GM18505 (cell line): ENCODE data around the gene NPPA.

Source experiments
- ATAC-seq: cut with Tn5 transposase; IDR thresholded peaks from one replicate; pipeline ENCODE4 v1.9.1; 2021; ENCODE audit not compliant: unreplicated experiment
- POLR2A ChIP-seq: IDR thresholded peaks from 4 replicates; pipeline ENCODE4 v1.6.1; 2011; ENCODE audit warnings: borderline replicate concordance; ENCODE audit not compliant: insufficient read depth, insufficient read length; ENCODE audit errors: extremely low read depth

The NPPA gene

DNA sequence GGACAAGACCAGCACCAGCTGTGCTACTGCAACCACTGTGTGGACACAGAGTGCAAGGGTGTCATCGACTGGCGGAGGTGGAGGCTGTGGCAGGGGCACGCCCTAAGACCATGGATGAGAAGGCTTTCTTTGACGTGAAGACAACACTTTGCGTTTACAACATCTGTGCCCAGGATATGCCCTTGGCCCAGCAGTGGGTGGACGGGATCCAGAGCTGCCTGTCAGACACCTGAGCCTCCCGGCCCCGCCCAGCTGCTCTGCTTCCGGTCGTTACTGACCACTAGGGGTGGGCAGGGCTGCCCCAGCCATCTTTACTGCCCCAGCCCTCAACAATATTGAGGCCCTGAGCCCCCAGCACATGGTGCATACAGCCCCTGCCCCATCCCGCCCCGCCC, 32.6 kb upstream of the NPPA start:
- no peak for ATAC-seq
- TF ChIP-seq POLR2A, result no peak

DNA sequence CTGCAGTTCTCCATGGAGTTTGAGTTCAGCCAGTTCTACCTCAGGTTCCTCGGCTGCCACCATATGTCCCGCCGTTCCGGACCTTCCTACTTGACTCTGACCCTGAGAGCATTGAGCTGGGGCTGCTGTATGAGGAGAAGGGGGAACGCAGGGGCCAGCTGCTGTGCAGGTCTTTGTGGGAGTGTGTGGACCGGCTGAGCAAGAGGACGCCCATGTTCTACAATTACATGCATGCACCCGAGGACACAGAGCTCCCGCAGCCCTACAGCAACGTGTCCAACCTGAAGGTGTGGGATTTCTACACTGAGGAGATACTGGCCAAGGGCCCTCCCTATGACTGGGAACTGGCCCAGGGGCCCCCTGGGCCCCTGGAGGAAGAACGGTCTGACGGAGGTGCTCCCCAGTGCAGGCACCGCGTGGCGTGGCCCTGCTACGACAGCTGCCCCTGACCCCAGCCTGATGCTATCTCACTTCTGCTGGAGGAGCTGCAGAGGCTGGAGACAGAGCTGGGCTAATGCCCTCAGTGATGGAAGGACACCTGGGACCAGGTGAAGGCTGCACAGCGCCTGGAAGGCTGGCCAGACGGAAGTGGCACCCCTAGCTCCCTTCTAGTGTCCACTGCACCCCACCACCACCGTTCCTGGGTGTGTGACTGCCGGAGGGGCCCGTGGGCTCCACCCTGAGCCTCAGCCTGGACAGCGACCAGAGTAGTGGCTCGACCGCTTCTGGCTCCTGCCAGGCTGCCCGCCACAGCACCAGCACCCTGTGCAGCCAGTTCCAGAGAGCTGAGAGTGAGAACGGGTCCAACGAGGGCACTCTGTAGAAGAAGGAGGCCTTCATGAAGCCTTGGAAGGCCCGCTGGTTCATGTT, 32.0 kb upstream of the NPPA start:
- no peak for TF ChIP-seq POLR2A
- no peak for ATAC-seq

DNA sequence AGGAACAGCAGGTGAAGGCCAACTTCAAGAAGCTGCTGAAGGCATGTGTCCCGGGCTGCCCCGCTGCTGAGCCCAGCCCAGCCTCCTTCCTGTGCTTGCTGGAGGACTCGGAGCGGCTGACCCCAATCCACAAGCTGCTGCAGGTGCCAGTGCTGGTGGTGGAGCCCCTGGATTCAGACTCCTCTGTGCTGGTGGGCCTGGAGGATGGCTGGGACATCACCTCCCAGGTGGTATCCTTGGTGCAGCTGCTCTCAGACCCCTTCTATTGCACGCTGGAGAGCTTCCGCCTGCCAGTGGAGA, 31.3 kb upstream of the NPPA start:
- no peak for TF ChIP-seq POLR2A
- no peak for ATAC-seq

DNA sequence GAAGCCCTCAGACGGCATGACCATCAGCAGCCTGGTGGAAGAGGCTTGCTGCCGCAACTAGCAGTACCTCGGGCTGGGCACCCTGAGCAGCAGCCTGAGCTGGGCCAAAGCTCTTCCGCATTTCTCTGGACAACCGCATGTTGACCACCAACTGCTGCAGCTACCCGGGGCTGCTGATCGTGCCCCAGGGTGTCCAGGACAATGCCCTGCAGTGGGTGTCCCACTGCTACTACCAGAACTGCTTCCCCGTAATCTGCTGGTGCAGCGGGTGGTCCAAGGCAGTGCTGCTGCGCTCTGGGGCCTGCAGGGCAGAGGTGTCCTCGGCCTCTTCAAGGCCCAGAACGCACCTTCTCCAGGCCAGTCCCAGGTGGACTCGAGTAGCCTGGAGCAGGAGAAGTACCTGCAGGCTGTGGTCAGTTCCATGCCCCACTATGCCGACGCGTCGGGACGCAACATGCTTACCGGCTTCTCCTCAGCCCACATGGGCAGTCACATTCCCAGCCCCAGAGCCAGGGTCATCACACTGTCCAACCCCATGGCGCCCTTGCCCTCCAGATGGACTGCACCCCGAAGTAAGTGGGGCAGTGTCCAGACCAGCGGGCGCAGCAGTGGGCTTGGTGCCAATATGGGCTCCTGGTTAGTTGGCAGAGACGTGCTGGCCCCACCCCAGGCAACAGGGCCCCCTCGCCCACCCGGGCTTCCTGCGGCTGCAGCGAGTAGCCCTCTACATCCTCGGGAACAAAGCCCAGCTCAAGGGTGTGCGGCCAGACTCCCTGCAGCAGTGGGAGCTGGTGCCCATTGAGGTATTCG, 30.7 kb upstream of the NPPA start:
- TF ChIP-seq POLR2A, result no peak
- no peak for ATAC-seq

DNA sequence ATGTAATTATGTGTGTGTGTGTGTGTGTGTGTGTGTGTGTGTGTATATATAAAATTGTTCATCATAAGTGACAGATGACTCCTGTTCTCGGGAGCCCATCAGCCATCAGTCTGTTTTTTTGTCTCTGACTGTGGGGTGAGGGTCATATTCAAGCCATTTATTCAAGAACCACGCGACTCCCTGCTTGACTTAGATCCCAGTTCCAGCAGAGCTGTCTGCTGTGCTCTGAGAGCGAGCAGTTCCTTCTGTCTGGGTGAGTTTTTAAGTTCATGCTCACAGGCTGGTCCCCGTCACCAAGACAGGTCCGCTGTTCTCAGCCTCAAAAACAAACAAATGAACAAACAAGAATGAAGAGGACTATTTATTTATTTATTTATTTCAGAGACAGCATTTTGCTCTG, 29.5 kb upstream of the NPPA start:
- no peak for ATAC-seq
- TF ChIP-seq POLR2A, result no peak

DNA sequence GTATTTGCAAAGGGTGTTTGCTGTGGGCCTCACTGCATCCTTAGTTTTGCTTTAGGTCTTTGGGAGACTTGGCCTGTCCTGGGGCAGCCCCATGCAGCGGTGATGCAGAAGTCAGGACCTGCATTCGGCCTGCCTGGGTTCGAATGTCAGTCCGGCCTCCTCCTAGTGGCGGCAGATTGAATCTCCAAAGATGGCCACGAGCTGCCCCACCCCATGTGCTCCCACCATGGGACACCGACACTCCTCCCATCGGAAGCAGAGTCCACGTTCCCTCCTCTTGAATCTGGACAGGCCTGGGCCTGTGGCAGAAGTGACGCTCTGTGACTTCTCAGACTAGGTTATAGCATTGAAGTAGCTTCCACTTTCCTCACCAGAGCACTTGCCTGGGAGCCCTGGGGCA, 27.5 kb upstream of the NPPA start:
- no peak for ATAC-seq
- no peak for TF ChIP-seq POLR2A

DNA sequence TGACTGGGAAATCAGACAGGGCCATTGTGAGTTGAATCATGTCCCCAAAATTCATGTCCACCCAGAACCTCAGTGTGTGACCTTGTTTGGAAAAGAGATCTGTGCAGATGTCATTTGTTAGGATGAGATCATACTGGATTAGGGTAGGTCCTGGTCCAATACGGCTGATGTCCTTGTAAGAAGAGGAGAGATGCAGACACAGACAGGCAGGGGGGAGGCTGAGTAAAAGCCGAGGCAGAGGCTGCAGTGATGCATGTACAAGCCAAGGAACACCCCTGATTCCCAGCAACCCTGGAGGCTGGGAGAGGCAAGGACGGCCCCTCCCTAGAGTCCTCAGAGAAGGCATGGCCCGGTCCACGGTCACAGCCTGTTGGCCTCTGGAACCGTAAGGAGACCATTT, 27.0 kb upstream of the NPPA start:
- no peak for TF ChIP-seq POLR2A
- ATAC-seq, result no peak

DNA sequence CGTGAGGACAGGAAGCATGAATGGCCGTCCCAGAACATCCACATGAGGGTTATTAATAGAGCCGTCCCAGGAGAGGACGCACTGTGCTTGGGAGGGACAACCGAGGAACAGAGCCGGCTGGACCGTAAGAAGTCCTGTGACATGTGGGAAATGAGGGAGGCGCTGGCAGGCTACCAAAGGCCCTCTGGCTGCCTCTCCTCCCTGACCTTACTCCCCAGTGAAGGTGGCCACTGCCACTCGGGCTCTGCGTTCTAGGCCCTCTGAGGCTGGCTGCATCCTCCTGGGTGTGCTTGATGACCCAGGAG, 26.6 kb upstream of the NPPA start:
- TF ChIP-seq POLR2A, result no peak
- ATAC-seq, result no peak

DNA sequence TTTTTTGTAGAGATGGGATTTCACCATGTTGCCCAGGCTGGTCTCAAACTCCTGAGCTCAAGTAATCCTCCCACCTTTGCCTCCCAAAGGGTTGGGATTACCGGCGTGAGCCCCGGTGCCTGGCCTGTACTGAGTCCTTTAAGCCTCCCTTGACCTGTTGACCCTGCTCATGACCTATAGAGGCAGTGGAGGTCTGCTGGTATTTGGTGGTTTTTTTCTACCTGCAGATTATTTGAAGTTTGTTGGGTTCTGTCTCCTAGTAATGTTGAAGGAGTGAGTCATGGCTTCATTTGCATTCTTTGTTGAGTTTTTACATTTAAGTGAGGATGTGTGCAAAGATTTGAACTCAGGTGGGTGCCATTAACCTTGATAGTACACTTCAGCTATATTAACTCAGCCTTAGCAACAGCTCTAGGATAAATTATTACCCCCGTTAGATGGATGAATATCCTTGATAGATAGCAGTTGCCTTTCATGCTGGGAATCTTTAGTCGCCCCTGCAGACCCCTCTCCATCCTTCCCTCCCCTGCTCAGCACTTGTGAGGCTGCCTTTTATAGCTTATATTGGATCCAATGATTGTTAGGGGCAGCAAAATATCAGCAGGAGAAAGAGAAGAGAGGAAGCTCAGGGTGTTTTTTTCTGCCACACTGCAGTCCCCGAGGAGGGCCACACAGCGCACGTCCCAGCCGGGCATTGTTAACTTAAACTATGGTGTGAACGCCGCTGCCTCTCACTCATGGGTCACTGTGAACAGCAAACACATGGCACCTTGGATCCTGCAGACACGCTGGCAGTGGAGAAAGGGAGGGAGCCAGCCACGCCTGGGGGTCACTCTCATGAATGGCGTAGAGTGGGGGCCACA, 26.0 kb upstream of the NPPA start:
- TF ChIP-seq POLR2A, result no peak
- ATAC-seq, result no peak

DNA sequence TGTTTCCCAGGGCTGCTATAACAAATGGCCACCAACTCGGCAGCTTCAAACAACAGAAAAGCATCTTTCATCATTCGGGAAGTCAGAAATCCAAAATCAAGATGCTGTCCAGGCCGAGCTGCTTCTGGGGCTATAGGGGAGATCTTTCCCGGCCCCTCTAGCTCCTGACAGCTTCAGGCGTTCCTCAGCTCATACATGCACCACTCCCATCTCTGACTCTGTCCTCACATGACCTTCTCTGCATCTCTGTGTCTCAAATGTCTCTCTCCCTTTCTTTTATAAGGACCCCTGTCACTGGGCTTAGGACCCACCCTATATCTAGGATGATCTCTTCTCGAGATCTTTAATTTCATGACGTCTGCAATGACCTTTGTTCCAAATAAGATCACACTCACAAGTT, 25.0 kb upstream of the NPPA start:
- no peak for ATAC-seq
- TF ChIP-seq POLR2A, result no peak

DNA sequence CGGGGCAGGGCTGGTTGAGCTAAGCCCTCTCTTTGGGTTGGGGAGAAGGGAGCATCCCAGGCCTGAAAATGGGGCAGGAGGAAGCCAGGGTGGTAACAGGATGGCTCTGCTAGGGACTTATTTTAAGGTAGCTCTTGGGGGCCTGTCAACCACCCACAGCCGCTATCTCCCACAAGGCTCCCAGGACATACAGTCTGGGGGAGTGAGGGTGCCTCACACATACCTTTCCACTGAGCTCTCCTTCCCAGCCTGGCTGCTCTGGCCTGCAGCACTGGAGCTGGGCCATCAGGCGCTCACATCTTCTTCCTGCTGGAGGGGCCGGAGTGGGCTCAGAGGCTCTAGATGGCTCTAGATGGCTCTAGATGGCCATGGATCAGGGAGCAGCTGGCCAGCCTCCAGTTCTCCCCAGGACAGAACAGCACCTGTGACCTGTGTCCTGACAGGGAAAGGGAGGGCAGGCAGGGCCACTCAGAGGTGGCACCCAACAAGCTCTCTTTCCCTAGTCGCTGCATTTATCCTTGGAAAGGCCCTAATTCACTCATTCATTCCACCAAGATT, 22.1 kb upstream of the NPPA start:
- TF ChIP-seq POLR2A, result no peak
- ATAC-seq, result no peak

DNA sequence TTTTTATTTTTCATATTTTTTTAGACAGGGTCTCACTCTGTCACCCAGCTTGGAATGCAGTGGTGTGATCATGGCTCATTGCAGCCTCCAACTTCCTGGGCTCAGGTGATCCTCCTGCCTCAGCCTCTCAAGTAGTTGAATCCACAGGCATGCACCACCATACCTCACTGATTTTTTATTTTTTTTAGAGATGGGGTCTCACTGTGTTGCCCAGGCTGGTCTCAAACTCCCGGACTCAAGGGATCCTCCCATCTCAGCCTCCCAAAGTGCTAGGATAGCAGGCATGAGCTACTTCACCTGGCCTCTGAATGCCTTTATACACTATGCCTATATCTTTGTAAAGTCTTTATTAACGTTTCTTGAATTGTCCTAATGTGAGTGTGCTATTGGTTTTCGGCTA, 21.5 kb upstream of the NPPA start:
- no peak for TF ChIP-seq POLR2A

DNA sequence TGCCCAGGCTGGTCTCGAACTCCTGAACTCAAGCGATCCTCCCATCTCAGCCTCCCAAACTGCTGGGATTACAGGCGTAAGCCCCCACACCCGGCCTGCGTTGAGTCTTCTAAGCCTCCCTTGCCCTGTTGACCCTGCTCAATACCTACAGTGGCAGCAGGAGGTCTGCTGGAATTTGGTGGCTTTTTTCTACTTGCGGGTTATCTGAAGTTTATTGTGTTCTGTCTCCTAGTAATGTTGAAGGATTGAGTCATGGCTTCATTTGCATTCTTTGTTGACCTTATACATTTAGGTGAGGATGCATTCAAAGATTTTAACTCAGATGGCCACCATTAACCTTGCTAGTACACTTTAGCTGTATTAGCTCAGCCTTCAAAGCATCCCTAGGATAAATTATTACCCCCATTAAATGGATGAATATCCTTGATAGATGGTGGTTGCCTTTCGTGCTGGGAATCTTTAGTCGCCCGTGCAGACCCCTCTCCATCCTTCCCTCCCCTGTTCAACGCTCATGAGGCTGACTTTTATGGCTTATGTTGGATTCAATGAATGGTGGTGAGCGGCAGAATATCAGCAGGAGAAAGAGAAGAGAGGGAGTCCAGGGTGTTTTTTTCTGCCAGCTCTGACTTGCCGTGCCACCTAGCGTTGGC, 20.9 kb upstream of the NPPA start:
- TF ChIP-seq POLR2A, result no peak
- ATAC-seq, result no peak

More for the DNA sequence above, 21.5 kb upstream of the NPPA start:
- no peak for ATAC-seq

DNA sequence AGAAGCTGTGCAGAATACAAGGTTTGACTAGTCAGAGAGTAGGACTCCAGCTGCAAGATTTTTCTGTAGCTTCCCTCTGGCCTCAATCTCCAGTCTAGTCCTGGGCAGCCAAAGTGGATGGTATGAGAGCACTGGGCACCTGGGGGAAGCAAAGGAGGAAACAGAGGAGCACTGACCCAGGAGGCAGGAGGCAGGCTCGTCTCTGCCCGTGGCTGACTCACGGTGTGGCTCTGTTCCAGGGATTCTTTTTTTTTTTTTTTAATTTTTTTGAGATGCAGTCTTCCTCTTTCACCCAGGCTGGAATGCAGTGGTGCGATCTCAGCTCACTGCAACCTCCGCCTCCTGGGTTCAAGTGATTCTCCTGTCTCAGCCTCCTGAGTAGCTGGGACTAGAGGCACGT, 15.3 kb upstream of the NPPA start:
- ATAC-seq, result no peak
- no peak for TF ChIP-seq POLR2A

DNA sequence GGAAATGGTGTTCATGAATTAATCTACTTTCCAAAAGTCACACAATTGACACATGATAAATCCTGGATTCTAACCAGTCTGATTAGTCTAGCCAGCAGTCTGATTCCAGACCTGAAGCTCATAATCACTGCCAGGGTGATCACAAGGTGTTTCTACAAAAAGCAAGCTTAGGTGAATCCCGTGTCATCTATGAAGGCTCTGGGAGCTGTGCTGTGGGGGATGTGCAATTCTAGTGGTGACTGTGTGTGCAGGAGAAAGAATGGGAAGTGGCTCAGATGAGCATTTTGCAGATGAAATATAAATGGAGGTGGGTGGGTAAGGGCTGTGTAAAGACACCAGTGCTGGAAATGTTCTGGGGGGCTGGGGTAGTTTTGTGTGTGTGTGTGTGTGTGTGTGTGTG, 13.0 kb upstream of the NPPA start:
- no peak for ATAC-seq
- no peak for TF ChIP-seq POLR2A
